RPMI7951 (cell line): ENCODE measurements around the gene LRCH3. TPM values are rescaled to one million over a fixed set of nuclear protein-coding genes. Genes with fewer than 3 reads are reported as not detected.

Experiments
- DNase-seq: peaks from one replicate; pipeline ENCODE4 v3.0.0-alpha.2; 2012; ENCODE audit warnings: low read depth
- total RNA-seq: library from RNA; depleted of rRNA; stranded (reverse); fragments of >200 nt; shearing (Covaris generic); gene quantifications from 2 replicates; pipeline ENCODE4 v1.2.3, GENCODE V29; 2014

The LRCH3 gene
- total RNA-seq, 1 experiment from 2014 or later, result 298 TPM

DNA sequence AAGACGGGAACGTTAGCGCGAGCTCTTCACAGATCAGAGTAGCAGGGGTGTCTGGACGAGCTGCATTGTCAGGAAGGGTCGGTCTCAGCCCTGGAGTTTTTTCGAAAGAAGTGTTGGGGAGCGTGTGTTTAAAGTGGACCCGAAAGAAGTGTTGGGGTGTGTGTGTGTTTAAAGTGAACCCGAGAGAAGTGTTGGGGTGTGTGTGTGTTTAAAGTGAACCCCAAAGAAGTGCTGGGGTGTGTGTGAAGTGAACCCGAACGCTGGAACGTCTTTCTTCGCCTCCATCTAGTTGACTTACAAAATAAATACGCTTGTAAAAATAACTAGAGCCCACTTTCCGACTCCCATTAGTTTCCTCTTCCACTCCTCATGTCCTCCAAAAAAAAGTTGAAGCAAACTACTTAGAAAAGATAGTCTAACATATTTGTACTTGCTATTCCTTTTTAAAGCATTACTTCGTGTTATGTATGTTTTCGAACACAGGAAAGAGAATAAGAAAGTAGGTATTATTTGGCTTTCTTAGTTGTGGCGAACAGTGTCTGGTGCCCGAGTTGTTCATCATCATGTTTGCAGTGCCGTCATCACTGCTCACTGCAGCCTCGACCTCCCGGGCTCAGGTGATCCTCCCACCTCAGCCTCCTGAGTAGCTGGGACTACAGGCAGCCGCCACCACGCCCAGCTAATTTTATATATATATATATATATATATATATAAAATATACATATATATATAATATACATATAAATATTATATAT is 1.0 kb downstream of the LRCH3 start:
- peak; percentile 35 for DNase-seq

DNA sequence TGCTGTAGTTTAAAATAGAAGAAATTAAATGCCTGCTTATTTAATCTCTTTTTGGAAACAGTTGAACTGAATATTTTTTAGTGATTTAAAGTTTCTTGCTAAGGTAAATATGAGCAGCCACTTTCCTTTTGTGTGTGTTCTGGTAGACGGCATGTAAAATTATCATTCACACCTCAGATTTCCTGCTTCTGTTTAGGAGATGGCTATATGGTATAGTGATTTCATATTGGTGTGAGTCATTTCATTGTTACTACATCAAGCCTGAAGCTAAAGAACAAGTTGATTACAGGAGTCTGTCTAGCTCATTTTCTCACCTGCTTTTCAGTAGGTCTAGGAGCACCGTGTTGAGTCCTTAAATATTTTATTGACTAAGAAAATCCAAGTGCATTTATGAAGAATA is 2.2 kb downstream of the LRCH3 start:
- peak; percentile 39 for DNase-seq

GRCh38 chr3:197794115-197794514 is 3.1 kb downstream of the LRCH3 start:
- DNase-seq, result no peak

DNA sequence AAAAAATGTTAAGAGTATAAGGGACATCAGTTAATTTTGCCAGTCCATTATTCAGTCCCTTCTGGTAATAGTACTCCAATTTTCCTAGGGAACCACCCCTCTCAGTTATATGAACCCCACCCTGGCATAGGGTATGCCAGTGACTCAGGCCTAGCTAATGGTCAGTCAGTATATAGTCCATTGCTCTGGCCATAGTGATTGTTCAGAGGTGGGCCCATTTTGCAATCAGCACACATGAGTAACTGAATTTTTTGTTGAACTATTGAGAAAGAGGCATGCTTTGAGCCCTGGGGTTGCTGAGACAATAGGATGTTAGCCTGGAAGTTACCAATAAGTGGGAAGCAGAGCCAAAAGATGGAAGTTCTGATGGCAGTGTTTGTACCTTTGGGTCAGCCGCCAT is 4.1 kb downstream of the LRCH3 start:
- DNase-seq, result peak; percentile 58

- DNase-seq, result no peak
These were observed 5.0 kb downstream of the LRCH3 start for GRCh38 chr3:197796087-197796486.

- DNase-seq, result no peak
These were observed 7.8 kb downstream of the LRCH3 start for GRCh38 chr3:197798863-197799262.

DNA sequence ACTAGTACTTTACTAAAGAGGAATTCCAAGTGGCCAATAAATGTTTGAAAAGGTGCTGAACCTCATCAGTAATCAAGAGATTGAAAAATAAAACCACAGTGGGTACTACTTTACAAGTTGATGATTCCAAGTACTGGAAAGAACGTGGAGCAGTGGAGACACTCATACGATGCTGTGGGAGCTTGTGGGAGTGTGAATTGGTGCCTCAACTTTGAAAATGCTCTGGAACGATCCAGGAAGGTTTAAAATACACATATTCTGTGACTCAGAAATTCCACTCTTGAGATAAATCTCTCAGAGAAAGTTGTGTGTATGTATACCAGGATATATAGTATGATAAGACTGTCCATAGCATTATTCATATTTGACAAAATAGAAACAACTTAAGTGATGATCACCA is 9.3 kb downstream of the LRCH3 start:
- DNase-seq, result no peak

- DNase-seq, result peak; percentile 92
These were observed 11.1 kb downstream of the LRCH3 start for GRCh38 chr3:197801891-197802778.

GRCh38 chr3:197802779-197803459 is 11.9 kb downstream of the LRCH3 start:
- DNase-seq, result peak; percentile 20

DNA sequence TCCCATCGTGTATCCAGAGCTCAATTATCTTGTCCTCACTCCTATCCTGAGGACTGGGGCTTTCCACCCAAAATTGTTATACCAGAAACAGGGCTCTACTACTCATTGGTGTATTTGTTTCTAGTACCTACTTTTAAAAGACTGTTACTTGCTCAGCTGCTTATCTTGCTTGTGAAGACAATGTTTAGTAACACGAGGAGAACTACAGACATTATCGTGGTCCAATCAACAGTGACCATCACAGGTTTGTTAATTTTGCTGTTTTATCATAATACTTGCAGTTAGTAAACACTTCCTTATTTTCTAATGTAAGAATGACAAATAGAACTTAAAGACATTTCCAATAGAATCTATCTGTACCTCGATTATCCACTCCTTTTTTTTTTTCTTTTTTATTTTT is 13.5 kb downstream of the LRCH3 start:
- no peak for DNase-seq

DNA sequence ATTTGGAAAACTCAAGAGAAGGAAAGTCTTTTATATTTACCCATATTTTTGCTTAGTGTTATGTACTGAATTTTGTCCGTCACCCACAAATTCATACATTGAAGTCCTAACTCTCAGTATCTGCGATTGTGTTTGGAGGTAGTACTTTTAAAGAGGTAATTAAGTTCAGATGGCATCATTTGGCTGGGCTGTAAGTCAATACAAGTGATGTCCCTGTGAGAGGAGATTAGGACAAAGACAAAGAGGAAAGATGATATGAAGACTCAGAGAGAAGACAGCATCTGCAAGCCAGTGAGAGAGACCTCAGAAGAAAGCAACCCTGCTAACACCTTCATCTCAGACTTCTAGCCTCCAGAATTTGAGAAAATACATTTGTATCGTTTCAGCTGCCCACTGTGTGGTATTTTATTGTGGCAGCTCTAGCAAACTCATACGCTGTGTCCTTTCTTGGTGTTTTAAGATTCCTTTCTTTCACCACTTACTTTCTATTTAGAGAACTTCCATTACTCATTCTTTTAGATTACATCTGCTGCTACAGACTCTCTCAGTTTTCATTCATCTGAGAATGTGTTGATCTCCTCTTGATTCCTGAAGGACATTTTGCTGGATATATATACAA is 17.0 kb downstream of the LRCH3 start:
- DNase-seq, result peak; percentile 31

DNA sequence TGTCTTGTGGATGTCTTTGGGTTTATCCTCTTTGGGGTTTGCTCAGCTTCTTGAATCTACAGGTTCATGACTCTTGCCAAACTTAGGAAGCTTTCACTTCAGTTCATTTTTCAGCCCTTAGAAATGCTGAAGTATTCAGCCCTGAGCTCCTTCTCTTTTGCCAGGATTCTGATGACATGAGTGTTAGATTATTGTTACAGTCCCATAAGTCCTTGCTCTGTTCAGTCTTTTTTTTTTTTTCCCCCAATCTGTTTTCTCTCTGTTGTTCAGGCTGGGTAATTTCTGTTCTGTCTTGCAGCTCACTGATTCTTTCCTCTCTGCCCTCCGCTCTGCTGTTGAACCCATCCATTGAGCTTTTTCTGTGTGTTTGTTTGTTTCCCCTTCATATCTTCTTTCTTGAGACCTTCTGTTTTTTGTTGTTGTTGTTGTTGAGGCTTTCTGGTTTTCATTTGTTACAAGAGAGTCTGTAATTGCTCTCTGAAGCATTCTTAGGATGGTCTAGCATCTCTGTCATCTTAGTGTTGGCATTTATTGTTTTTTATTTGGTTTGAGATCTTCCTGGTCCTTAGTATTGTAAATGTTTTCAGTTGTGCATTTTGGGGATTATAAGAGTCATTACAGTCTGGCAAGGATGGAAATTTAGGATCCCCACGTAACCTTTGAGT is 18.4 kb downstream of the LRCH3 start:
- peak; percentile 21 for DNase-seq

GRCh38 chr3:197810901-197811300 is 19.8 kb downstream of the LRCH3 start:
- peak; percentile 31 for DNase-seq

- peak; percentile 75 for DNase-seq
These were observed 20.3 kb downstream of the LRCH3 start for GRCh38 chr3:197811343-197811742.

DNA sequence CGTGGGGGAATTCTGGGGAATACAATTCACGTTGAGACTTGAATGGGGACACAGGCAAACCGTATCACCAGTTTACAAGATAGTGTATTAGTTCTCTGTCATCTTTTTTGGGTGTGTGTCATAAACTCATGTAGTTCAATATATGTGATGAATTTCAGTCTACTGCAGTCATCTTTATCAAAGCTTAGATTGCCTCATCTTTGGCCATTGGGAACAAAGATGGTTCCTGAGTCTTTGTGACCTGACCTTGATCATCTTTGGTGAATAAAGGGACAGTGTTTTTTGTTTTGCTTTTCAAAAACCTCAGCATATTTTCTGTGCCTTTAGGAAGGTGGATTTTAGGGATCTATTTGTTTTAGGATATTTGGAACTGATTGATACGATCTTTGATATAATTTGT is 23.3 kb downstream of the LRCH3 start:
- DNase-seq, result no peak

DNA sequence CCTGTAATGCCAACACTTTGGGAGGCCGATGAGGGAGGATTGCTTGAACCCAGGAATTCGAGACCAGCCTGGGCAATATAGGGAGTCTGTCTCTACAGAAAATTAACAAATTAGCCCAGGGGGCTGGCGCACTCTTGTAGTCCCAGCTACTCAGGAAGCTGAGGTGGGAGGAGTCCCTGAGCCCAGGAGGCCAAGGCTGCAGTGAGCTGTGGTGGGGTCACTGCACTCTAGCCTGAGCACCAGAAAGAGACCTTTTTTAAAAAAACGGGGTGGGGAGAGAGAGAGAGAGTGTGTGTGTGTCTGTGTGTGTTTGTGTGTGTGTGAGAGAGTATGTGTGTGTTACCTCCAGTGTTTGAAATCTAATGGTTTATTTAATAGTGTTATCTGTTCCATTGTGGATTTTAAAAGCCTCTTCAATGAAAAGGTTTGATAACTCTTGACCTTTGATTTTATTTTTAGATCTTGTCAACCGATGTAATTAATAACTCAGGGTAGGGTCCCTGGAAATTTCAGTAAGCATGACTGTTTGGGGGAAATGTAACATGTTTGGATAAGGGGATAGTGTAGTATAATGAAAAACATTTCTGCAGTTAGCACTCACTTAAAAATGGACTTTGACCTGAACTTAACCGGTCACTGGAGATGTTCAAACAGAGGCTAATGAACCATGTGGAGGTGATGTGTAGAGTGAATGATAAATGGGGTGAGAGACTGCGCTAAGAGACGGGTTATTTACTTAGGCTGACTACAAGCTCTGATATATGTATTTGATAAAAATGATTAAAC is 29.7 kb downstream of the LRCH3 start:
- no peak for DNase-seq

DNA sequence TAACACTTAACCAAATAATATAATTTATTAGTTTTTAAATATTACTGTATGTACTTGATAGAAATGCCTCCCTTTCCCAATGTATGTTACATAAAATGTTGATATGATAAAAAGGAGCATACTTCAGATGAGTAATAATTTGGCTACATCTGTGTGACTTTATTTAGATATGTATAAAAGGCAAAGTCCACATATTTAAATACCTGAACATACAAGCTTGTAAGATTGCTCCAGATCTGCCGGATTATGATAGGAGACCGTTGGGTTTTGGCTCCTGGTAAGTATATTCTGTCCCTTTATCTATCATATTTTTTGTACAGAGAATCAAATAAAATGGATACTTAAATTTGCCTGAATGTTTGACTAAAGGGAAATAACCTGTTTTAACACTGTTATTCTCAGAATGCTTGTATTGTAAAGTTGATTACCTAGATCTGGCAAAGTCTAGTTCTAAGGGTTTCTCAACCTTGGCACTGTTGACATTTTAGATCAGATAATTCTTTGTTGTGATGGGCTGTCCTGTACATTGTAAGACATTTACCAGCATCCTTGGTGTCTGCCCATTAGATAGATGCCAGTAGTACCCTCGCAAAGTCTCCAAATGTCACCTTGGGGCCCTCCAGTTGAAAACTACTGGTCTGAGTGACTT is 38.5 kb downstream of the LRCH3 start:
- DNase-seq, result no peak

- DNase-seq, result no peak
These were observed 39.4 kb downstream of the LRCH3 start for GRCh38 chr3:197830308-197830966.

- no peak for DNase-seq
These were observed 39.9 kb downstream of the LRCH3 start for GRCh38 chr3:197830967-197831313.
